Neuron (in vitro differentiated cells): Measurements from ENCODE around the gene ADCY10.
"Not testable (repeated sequence)": the region's sequence is repeated elsewhere in the genome, so short reads cannot be mapped to it uniquely, and the experiment has no call there.

ENCODE experiments used
- H2AFZ ChIP-seq: one replicate; pipeline ENCODE4 v1.6.1; 2013; ENCODE audit warnings: low read depth, mild to moderate bottlenecking, inconsistent platforms, low read length, moderate library complexity
- H3K27me3 ChIP-seq: one replicate; pipeline ENCODE4 v1.6.1; 2013; ENCODE audit warnings: low read length; ENCODE audit not compliant: insufficient read depth
- H3K36me3 ChIP-seq: one replicate; pipeline ENCODE4 v1.6.1; 2013; ENCODE audit warnings: low read length; ENCODE audit not compliant: insufficient read depth
- H3K4me1 ChIP-seq: one replicate; pipeline ENCODE4 v1.6.1; 2013; ENCODE audit warnings: low read length; ENCODE audit not compliant: insufficient read depth
- H3K4me3 ChIP-seq: 2 replicates; pipeline ENCODE4 v1.5.1; 2013; ENCODE audit warnings: mild to moderate bottlenecking, low read length, moderate library complexity
- H3K9me3 ChIP-seq: one replicate; pipeline ENCODE4 v1.6.1; 2013; ENCODE audit warnings: low read length

The ADCY10 gene

GRCh38 chr1:167899253-167899681 is 14.7 kb downstream of the ADCY10 start:
- no peaks in the 10 kb centered on the region for H3K9me3 ChIP-seq
- H3K4me1 ChIP-seq = no peaks in the 10 kb centered on the region
- H3K27me3 ChIP-seq = peaks cover under 1% of the 10 kb centered on the region
- H2AFZ ChIP-seq = no peak overlapping the region
- no peak overlapping the region for H3K4me3 ChIP-seq
- H3K36me3 ChIP-seq = no peaks in the 10 kb centered on the region

DNA sequence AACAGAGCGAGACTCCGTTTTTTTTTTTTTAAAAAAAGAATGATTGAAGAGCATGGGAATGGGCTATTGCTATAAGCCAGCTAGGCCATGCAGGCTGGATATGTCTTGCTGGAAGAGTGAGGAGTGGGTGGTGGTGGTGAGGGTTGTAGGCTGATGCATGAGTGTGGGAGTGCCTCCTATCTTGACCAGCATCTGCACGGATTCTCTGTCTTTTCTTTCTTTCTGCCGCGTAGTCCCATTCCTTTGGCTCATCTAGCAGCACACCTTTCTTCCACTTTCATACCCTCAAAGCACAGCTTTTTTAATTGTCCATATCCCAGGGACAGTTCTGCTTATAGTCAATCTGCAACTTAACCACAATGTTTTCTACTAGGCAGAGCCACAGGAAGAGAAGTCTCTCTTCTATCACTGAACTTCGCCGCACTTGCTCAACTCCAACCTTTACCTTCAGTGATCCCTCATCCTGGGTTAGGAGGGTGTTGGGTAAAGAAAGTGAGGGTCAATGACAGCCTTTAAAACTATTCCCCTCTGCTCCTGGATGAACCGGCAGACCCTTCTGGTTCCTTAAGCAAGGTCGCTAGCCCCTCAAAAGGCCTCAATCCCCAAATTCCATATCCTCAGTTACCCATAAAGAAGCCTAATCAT is 15.2 kb downstream of the ADCY10 start:
- H3K9me3 ChIP-seq = no peaks in the 10 kb centered on the region
- H3K4me1 ChIP-seq = no peaks in the 10 kb centered on the region
- H3K36me3 ChIP-seq = no peaks in the 10 kb centered on the region
- no peak overlapping the region for H2AFZ ChIP-seq
- H3K4me3 ChIP-seq = no peak overlapping the region
- H3K27me3 ChIP-seq = peaks cover 6% of the 10 kb centered on the region

GRCh38 chr1:167893798-167894197 is 20.1 kb downstream of the ADCY10 start:
- H3K36me3 ChIP-seq = no peaks in the 10 kb centered on the region
- no peaks in the 10 kb centered on the region for H3K4me1 ChIP-seq
- H3K9me3 ChIP-seq = no peaks in the 10 kb centered on the region
- H2AFZ ChIP-seq = no peak overlapping the region
- peaks cover 6% of the 10 kb centered on the region for H3K27me3 ChIP-seq
- no peak overlapping the region for H3K4me3 ChIP-seq

GRCh38 chr1:167890400-167890799 is 23.5 kb downstream of the ADCY10 start:
- Histone ChIP-seq H3K36me3 (no peaks in the 10 kb centered on the region), H3K4me1 (no peaks in the 10 kb centered on the region), H3K4me3 (no peak overlapping the region), H3K9me3 (no peaks in the 10 kb centered on the region), H2AFZ (no peak overlapping the region), H3K27me3 (peaks cover 6% of the 10 kb centered on the region)

GRCh38 chr1:167887187-167887586 is 26.7 kb downstream of the ADCY10 start:
- not testable (repeated sequence) for H3K4me1 ChIP-seq, H3K36me3 ChIP-seq, H3K9me3 ChIP-seq, H3K4me3 ChIP-seq, H3K27me3 ChIP-seq, H2AFZ ChIP-seq

GRCh38 chr1:167882376-167882775 is 31.6 kb downstream of the ADCY10 start:
- peaks cover 2% of the 10 kb centered on the region for H3K27me3 ChIP-seq
- H3K36me3 ChIP-seq = no peaks in the 10 kb centered on the region
- H2AFZ ChIP-seq = no peak overlapping the region
- H3K4me3 ChIP-seq = no peak overlapping the region
- H3K4me1 ChIP-seq = no peaks in the 10 kb centered on the region
- no peaks in the 10 kb centered on the region for H3K9me3 ChIP-seq

GRCh38 chr1:167881786-167882185 is 32.1 kb downstream of the ADCY10 start:
- Histone ChIP-seq H3K27me3 (peaks cover 2% of the 10 kb centered on the region), H3K4me1 (no peaks in the 10 kb centered on the region), H3K9me3 (no peaks in the 10 kb centered on the region), H3K36me3 (no peaks in the 10 kb centered on the region), H2AFZ (no peak overlapping the region), H3K4me3 (no peak overlapping the region)

DNA sequence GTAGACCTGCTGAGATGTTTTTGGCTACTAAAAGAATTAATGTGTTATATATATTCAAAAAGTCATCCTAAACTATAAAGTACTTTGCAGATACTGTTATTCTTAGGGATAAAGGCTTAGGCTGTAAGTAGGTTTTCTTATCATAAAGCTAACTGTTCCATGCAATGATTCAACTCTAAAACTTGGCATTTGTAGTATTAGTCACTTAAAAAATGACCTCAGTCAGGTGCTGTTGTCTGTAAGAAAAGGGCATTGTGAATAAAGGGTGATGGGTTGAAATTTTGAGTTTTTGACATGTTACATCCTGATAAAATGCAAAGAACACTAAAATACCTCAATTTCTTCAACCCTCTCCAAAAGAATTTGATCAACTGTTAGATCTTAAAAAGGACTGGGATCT is 32.9 kb downstream of the ADCY10 start:
- no peaks in the 10 kb centered on the region for H3K4me1 ChIP-seq
- peaks cover 2% of the 10 kb centered on the region for H3K27me3 ChIP-seq
- no peak overlapping the region for H3K4me3 ChIP-seq
- H3K36me3 ChIP-seq = no peaks in the 10 kb centered on the region
- H3K9me3 ChIP-seq = no peaks in the 10 kb centered on the region
- no peak overlapping the region for H2AFZ ChIP-seq

DNA sequence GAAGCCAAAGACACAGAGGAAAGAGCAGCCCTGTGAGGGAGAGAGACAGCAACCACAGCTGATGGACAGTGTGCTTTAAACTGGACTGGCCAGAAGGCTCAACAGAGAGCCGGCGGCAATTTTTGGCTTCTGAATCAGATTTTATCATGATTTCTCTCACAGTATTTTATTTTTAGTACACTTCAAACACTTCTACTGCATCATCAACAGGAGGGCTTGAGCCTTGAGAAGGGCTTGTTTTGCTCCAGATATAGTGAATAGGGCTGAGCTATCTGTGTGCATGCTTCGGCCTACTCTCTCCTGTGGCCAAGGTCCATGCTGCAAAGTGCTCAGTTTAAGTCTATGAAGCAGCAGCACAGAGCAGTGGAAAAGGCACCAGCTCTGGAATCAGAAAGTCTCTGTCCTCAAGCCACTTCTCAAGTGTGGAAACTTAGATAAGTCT is 33.3 kb downstream of the ADCY10 start:
- no peaks in the 10 kb centered on the region for H3K4me1 ChIP-seq
- H3K9me3 ChIP-seq = no peaks in the 10 kb centered on the region
- no peak overlapping the region for H2AFZ ChIP-seq
- H3K36me3 ChIP-seq = no peaks in the 10 kb centered on the region
- H3K27me3 ChIP-seq = peaks cover 2% of the 10 kb centered on the region
- H3K4me3 ChIP-seq = no peak overlapping the region

DNA sequence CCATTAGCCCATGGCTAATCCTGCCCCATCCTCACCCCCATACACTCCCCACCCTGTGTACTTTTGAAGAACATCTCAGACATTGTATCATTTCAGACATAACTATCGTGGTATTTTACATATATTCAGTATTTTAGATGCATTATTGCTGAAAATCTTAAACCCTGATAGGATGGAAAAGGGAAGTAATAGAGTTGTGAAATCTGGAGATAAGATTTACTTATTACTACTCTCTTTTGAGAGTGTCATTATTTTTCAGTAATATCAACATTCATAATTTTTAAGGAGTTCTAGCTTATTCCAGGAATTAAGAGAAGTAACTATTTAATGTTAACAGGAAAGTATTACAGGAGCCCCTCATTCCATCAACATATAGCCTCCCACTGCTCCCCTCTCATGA is 34.4 kb downstream of the ADCY10 start:
- H3K4me3 ChIP-seq = no peak overlapping the region
- no peaks in the 10 kb centered on the region for H3K36me3 ChIP-seq
- H3K9me3 ChIP-seq = no peaks in the 10 kb centered on the region
- peaks cover 2% of the 10 kb centered on the region for H3K27me3 ChIP-seq
- no peaks in the 10 kb centered on the region for H3K4me1 ChIP-seq
- H2AFZ ChIP-seq = no peak overlapping the region

DNA sequence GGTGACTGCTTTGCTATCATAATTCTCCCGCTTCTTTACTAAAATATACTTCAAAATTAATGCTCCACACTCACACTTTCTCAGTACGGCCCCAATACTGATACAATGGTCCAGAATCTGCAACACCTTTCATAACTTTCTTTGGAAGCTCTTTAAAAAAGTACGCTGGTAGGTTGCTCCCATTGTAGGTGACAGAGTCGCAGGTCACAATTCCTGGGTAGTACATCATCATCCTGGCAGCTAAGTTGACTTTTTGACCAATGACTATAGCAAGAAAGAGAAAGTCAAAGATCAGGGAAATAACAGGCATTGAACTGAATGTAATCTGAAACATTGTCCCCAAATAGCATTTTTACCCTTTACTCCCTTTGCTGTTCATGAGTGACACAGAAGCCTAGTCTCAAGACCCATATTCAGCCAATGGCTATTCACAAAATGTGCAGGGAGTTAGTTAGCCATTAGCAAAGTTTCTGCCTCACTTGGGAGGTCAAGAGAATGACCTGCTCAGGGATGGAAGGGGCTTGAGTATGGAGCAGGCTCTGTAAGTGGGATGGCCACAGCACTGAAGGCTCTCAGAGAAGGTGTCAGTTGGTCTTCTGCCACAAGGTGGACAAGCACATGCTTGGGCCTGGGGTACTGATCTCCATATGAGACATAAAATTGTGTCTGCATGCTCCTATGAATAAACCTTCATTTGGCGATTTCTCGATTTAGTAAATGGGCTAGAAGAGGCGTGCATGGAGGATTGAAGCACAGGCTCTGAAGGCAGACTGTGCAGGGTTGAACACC is 35.4 kb downstream of the ADCY10 start:
- Histone ChIP-seq H2AFZ (no peak overlapping the region), H3K9me3 (no peaks in the 10 kb centered on the region), H3K4me1 (no peaks in the 10 kb centered on the region), H3K4me3 (no peak overlapping the region), H3K36me3 (no peaks in the 10 kb centered on the region), H3K27me3 (peaks cover 2% of the 10 kb centered on the region)

DNA sequence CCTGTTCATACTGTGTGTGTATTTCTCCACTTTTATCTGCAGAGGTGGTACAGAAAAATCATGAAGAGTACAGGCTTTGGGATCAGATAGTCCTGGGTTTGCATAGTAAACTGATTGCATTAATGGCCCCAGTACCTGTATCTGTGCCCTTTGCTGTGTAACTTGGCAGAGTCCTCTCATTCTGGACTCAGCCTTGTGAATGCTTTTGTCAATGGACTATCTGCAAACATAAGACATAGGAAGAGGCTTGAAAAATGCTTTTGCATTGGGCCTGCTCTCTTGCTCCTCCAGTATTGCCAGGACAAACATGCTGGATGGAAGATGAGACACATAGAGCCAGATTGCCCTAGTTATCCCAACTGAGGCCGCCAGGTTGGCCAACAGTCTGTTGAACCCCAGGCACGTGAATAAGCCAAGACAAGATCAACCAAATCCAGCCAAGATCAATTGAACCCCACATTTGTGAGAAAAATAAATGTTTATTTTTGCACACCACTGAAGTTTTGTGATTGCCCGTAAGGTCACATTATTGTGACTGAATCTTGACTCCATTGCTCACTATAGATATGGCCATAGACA is 37.2 kb downstream of the ADCY10 start:
- H3K9me3 ChIP-seq = no peaks in the 10 kb centered on the region
- no peak overlapping the region for H2AFZ ChIP-seq
- no peaks in the 10 kb centered on the region for H3K36me3 ChIP-seq
- no peaks in the 10 kb centered on the region for H3K4me1 ChIP-seq
- no peak overlapping the region for H3K4me3 ChIP-seq
- peaks cover 2% of the 10 kb centered on the region for H3K27me3 ChIP-seq

- Histone ChIP-seq H3K9me3 (no peaks in the 10 kb centered on the region), H3K4me1 (no peaks in the 10 kb centered on the region), H3K4me3 (no peak overlapping the region), H2AFZ (no peak overlapping the region), H3K36me3 (no peaks in the 10 kb centered on the region), H3K27me3 (no peaks in the 10 kb centered on the region)
These were observed 42.6 kb downstream of the ADCY10 start for GRCh38 chr1:167871331-167871730.
